Measurements from ENCODE around the gene KIAA1671. TPM values are rescaled to one million over a fixed set of nuclear protein-coding genes. Genes with fewer than 3 reads are reported as not detected.

Gene KIAA1671
- polyA plus RNA-seq, 1 donor from 2014 or later = 3.0 TPM

GRCh38 chr22:24942301-24942700, 10.2 kb upstream of the KIAA1671 start:
- no peak overlapping the region for H3K27ac ChIP-seq (ENCODE audit: low read length)
- no peak for TF ChIP-seq EP300 (conservative IDR thresholded peaks at IDR 0.05; ENCODE audit: poor library complexity, severe bottlenecking)
- no peak for TF ChIP-seq EZH2 (IDR thresholded peaks at IDR 0.05; ENCODE audit: borderline replicate concordance, insufficient read depth, low read length, poor library complexity, severe bottlenecking)
- TF ChIP-seq SMC3 (conservative IDR thresholded peaks at IDR 0.05; ENCODE audit: poor library complexity) = no peak
- no peaks in the 10 kb centered on the region for H4K20me1 ChIP-seq (ENCODE audit: insufficient read depth)
- H3K9me3 ChIP-seq (ENCODE audit: low read length) = no peaks in the 10 kb centered on the region
- no peaks in the 10 kb centered on the region for H3F3A ChIP-seq (ENCODE audit: insufficient read depth, low read length, poor library complexity, severe bottlenecking)
- H3K4me2 ChIP-seq (ENCODE audit: low read length) = no peak overlapping the region
- H3K9ac ChIP-seq (ENCODE audit: low read length) = no peak overlapping the region
- H3K27me3 ChIP-seq (ENCODE audit: insufficient read depth, low read depth, low read length) = no peaks in the 10 kb centered on the region
- H3K36me3 ChIP-seq (ENCODE audit: insufficient read depth, low read length) = no peaks in the 10 kb centered on the region
- H3K9me2 ChIP-seq (ENCODE audit: insufficient read depth, low read length) = no peaks in the 10 kb centered on the region
- H3K79me2 ChIP-seq (replicated peaks; ENCODE audit: insufficient read depth, low read length) = no peaks in the 10 kb centered on the region
- no peak overlapping the region for H2AFZ ChIP-seq (ENCODE audit: low read depth, low read length)
- H3K4me3 ChIP-seq (ENCODE audit: low read length) = no peak overlapping the region

- H3K4me2 ChIP-seq (ENCODE audit: low read length) = no peak overlapping the region
- H3K27me3 ChIP-seq (ENCODE audit: insufficient read depth, low read depth, low read length) = no peaks in the 10 kb centered on the region
- no peaks in the 10 kb centered on the region for H4K20me1 ChIP-seq (ENCODE audit: insufficient read depth)
- no peaks in the 10 kb centered on the region for H3K36me3 ChIP-seq (ENCODE audit: insufficient read depth, low read length)
- TF ChIP-seq MXI1 (conservative IDR thresholded peaks at IDR 0.05; ENCODE audit: poor library complexity, severe bottlenecking) = no peak
- TF ChIP-seq REST (IDR thresholded peaks at IDR 0.05; ENCODE audit: borderline replicate concordance) = no peak
- TF ChIP-seq EZH2 (IDR thresholded peaks at IDR 0.05; ENCODE audit: borderline replicate concordance, insufficient read depth, low read length, poor library complexity, severe bottlenecking) = no peak
- no peak for TF ChIP-seq TAF1 (IDR thresholded peaks at IDR 0.05; ENCODE audit: low read depth)
- TF ChIP-seq EP300 (conservative IDR thresholded peaks at IDR 0.05; ENCODE audit: poor library complexity, severe bottlenecking) = no peak
- no peaks in the 10 kb centered on the region for H3K9me3 ChIP-seq (ENCODE audit: low read length)
- no peaks in the 10 kb centered on the region for H3K9me2 ChIP-seq (ENCODE audit: insufficient read depth, low read length)
- H3K4me3 ChIP-seq (ENCODE audit: low read length) = no peak overlapping the region
- no peak overlapping the region for H3K27ac ChIP-seq (ENCODE audit: low read length)
- no peaks in the 10 kb centered on the region for H3K79me2 ChIP-seq (replicated peaks; ENCODE audit: insufficient read depth, low read length)
- no peaks in the 10 kb centered on the region for H3F3A ChIP-seq (ENCODE audit: insufficient read depth, low read length, poor library complexity, severe bottlenecking)
- no peak overlapping the region for H2AFZ ChIP-seq (ENCODE audit: low read depth, low read length)
- no peak overlapping the region for H3K9ac ChIP-seq (ENCODE audit: low read length)
Observed at GRCh38 chr22:24944217-24944937, 8.1 kb upstream of the KIAA1671 start.

DNA sequence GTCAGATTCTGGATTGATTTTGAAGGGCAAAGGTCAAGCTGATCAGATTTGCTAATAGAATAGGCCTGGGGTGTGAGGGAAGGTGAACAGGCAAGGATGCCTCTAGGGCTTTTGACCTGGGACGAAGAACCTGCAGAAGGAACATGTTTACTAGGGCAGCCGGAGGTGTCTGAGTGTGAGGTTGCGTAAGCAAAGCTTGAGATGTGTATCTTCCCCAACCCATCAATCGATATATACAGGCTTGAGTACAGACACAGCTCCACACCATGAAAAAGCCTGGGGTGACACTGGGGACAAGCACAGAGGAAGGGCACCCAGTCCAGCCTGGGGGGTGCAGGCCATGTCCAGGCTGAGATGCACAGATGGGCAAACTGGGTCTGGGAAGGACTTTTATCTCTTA, 7.1 kb upstream of the KIAA1671 start:
- H4K20me1 ChIP-seq (ENCODE audit: insufficient read depth) = no peaks in the 10 kb centered on the region
- H3K9ac ChIP-seq (ENCODE audit: low read length) = no peak overlapping the region
- no peaks in the 10 kb centered on the region for H3K9me3 ChIP-seq (ENCODE audit: low read length)
- H3K27ac ChIP-seq (ENCODE audit: low read length) = no peak overlapping the region
- no peaks in the 10 kb centered on the region for H3K27me3 ChIP-seq (ENCODE audit: insufficient read depth, low read depth, low read length)
- no peaks in the 10 kb centered on the region for H3K79me2 ChIP-seq (replicated peaks; ENCODE audit: insufficient read depth, low read length)
- H3K36me3 ChIP-seq (ENCODE audit: insufficient read depth, low read length) = no peaks in the 10 kb centered on the region
- no peak overlapping the region for H3K4me2 ChIP-seq (ENCODE audit: low read length)
- no peaks in the 10 kb centered on the region for H3F3A ChIP-seq (ENCODE audit: insufficient read depth, low read length, poor library complexity, severe bottlenecking)
- H2AFZ ChIP-seq (ENCODE audit: low read depth, low read length) = no peak overlapping the region
- H3K9me2 ChIP-seq (ENCODE audit: insufficient read depth, low read length) = no peaks in the 10 kb centered on the region
- H3K4me3 ChIP-seq (ENCODE audit: low read length) = no peak overlapping the region
- TF ChIP-seq POLR2AphosphoS5 (IDR thresholded peaks at IDR 0.05) (no peak), MXI1 (conservative IDR thresholded peaks at IDR 0.05; ENCODE audit: poor library complexity, severe bottlenecking) (no peak), TAF1 (IDR thresholded peaks at IDR 0.05; ENCODE audit: low read depth) (no peak)
- TF ChIP-seq, protein P1, sequence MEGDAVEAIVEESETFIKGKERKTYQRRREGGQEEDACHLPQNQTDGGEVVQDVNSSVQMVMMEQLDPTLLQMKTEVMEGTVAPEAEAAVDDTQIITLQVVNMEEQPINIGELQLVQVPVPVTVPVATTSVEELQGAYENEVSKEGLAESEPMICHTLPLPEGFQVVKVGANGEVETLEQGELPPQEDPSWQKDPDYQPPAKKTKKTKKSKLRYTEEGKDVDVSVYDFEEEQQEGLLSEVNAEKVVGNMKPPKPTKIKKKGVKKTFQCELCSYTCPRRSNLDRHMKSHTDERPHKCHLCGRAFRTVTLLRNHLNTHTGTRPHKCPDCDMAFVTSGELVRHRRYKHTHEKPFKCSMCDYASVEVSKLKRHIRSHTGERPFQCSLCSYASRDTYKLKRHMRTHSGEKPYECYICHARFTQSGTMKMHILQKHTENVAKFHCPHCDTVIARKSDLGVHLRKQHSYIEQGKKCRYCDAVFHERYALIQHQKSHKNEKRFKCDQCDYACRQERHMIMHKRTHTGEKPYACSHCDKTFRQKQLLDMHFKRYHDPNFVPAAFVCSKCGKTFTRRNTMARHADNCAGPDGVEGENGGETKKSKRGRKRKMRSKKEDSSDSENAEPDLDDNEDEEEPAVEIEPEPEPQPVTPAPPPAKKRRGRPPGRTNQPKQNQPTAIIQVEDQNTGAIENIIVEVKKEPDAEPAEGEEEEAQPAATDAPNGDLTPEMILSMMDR (IDR thresholded peaks at IDR 0.05; ENCODE audit: poor library complexity, severe bottlenecking) = no peak
